ENCODE data around the gene ZC3H18.
"Not testable (repeated sequence)": the region's sequence is repeated elsewhere in the genome, so short reads cannot be mapped to it uniquely, and the experiment has no call there.

Gene ZC3H18

DNA sequence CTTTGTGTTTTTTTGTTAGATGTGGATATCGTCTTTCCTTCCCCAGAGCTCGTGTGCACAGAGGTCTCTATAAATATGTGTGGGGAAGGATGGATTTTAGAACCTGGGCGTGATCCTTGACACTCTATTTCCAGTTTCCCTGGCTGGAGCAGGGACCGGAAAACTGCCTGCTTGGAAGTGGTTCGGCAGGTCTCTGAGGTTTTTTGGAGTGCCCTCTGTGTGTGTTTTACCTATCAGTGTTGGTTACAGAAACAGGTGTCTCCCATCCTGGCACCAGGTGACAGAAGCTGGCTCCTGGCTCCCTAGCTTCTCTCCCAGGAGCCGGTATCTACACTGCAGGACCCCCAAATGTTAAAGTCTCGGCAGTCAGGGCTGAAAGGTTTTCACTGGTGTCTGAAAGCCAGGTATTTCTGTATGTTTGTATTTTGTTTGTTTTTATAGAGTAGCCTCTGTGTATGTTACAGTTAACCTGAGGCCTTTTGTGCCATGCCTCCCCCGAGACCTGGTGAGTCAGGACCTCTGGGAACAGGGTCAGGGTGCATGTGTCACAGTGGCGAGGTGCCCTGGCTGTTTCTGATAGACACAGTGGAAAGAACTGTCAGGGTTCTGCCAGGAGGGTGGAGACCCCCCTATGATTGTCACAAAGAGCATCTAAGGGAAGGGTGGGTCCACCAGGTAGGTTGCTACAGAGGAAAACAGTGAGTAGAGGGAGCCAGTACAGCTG is 31.3 kb downstream of the ZC3H18 start:
- no peak for DNase-seq (ENCODE audit: low read depth in 2 of 3, low spot score in 2 of 3)

DNA sequence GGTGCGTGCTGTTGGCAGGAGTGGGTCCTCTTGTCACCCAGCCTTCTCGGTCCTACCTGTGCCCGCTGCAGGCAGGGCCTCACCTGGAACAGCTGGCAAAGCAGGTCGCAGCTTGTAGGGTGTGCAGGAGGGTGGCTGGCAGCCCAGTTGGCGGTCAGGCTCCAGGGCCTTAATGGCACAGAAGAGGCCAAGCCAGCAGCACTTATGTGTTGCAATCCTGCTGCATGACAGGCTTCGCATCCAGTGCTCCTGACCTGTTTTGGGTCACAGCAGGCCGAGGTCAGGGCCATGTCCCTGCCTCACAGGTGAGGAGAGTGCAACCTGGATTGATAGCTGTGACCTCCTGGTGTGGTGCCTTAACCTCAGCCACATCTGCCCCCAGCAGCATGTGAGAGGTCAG is 31.9 kb downstream of the ZC3H18 start:
- DNase-seq (ENCODE audit: low read depth in 2 of 3, low spot score in 2 of 3), result no peak

DNA sequence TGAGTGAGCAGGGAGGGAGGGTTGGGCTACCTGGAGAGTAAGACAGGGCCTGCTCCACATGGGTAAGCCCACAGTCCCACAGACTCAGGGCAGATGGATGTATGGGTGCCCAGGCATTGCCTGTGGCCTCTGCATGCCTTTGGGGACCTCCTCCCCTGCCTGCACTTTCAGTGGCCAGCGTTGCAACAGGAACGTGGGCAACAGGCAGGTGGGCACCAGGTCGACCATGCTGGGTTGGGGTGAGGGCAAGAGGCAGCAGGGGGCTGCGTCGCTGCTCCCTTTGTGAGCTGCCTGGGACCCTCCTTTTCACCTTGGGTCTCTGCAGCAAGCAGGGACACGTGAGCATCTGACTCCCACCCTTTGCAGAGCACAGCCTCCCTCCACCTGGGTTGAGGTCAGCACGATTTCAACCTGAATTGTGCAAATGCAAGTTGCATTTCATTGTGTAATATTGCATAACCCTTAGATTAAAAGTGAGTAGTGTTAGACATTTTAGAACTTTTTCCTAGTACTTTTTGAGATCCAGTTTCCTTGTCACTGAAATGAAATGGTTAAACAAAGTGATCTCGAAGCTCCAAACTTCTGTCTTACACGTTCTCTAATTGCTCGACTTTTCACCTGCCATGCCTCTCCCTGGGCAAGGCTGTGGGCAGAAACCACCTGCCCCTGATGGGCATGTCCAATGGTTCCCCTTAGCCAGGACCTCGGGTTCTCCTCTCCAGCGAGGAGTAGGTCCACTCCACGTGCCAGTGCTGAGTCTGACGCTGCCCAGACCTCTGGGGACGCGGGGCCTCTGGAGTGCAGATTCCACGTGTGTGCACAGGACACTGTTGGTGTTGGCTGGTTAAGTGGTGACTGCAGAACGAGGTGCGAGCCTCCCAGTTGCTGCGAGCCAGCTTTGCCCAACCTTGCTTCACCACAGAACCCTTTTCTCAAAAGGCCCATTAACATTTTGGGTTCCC is 35.3 kb downstream of the ZC3H18 start:
- DNase-seq (ENCODE audit: low read depth in 2 of 3, low spot score in 2 of 3), result no peak

DNA sequence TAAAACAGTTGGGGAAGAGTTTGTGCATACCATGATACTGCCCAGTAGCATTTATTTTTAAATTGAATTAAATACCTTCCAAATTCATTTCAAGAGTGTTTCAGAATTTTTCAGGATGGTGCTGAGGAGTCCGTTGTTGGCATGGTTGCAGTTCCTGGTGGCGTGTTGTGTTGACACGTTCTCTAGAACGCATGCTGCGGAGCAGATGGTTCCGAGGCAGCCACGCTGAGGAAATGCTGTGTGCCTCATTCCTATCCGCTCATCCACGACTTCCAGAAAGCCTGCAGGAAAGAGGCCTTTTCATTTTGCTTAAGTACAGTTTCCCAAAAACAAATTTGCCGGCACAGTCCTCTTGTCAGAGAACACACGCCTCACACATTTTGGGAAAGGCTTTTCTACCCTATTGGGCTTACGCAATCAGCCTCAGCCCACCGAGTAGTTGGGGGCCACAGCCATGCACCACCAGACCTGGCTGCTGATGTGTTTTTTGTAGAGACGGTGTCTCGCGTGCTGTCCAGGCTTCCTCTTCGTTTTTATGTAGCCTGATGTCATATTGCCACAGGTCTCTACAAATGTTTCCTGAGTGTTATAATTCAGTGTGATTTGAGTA is 36.0 kb downstream of the ZC3H18 start:
- DNase-seq (ENCODE audit: low read depth in 2 of 3, low spot score in 2 of 3), result no peak

DNA sequence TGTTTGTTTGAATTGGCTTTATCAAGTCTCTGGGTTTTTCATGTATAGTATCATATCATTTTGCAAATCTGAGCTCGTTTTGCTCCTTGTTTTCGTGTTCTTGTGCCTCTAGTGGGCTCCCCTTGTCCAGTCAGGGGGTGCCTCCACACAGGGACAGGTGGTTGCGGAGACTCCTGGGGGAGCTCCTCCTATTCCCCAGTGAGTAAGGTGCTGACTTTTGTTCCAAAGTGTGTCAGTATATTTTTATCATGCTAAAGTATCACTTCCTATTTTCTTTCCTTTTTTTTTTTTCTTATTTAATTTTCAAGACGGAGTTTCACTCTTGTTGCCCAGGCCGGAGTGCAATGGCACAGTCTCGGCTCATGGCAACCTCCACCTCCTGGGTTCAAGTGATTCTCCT is 37.9 kb downstream of the ZC3H18 start:
- no peak for DNase-seq (ENCODE audit: low read depth in 2 of 3, low spot score in 2 of 3)

DNA sequence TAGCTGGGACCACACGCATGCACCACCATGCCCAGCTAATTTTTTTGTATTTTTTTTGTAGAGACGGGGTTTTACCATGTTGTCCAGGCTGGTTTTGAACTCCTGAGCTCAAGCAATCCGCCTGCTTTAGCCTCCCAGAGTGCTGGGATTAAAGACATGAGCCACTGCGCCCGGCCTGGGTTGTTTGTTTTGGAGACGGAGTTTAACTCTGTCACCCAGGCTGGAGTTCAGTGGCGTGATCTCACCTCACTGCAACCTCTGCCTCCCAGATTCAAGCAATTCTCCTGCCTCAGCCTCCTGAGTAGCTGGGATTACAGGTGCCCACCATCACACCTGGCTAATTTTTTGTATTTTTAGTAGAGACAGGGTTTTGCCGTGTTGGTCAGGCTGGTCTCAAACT is 39.2 kb downstream of the ZC3H18 start:
- not testable (repeated sequence) for DNase-seq (ENCODE audit: low read depth in 2 of 3, low spot score in 2 of 3)

DNA sequence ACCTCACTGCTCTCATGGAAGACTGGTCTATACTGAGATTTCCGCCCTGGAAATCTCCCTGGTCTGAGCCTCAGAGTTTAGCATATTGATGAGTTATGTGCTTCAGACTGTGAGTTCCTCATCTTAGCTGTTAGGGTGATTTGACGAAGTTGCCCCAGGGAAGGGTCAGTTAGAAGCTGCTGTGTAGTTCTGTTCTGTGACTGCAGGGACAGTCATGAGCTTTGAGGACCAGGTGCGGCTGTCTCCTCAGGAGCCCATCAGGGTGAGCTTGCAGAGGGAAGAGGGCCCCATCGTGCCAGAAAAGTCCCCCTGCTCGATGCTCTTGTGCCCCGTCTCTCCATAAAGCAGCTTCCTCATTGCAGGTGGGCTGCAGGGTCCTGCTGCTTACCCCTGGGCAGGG is 39.9 kb downstream of the ZC3H18 start:
- no peak for DNase-seq (ENCODE audit: low read depth in 2 of 3, low spot score in 2 of 3)

DNA sequence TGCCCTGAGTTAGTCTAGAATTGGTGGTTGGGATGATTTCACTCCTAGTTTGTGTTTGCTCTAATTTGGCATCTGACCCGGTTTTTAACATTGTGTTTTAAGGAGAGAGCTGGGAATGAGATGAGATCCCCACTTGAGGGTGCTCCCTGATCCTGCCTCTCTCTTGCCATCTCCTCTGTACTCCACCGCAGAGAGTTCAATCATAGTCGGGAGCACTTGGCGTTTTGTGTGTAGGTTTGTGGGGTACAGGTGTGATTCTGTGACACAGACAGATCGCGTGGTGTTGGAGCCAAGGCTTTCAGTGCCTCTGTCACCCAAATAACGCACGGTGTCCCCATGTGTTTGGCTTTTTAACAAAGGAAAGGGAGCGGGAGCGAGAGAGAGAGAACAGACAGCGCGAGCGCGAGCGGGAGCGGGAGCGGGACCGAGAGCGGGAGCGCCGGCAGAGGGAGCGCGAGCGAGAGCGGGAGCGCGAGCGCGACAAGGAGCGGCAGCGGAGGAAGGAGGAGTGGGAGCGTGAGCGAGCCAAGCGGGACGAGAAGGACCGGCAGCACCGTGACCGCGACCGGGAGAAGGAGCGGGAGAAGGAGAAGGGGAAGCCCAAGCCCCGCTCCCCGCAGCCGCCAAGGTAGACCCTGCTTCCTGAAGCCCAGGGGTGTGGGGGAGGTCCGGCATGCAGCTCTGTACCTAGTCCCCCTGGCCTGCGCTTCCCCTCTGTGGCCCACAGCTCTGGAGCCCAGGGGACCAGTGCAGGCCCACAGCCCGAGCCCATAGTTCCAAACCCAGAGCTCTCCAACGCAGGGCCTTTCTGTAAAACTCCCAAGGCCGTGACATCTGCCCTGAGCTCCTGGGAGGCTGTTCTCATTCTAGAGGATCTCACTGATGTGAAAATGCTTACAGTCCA is 41.0 kb downstream of the ZC3H18 start:
- no peak for DNase-seq (ENCODE audit: low read depth in 2 of 3, low spot score in 2 of 3)

DNA sequence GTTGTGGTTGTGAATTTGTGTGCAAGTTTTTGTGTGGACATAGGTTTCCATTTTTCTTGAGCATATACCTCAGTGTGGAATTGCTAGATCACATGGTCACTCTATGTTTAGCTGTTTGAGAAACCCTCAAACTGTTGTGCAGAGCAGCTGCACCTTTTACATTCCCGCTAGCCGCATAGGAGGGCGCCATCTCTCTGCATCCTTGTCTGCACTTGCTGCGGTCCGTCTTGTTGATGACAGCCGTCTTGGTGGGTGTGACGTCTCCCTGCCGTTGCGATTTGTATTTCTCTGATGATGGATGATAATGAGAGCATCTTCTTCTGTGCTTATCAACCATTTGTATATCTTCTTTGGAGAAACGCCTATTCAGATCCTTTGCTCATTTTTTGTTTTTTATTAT is 43.1 kb downstream of the ZC3H18 start:
- DNase-seq (ENCODE audit: low read depth in 2 of 3, low spot score in 2 of 3), result no peak

DNA sequence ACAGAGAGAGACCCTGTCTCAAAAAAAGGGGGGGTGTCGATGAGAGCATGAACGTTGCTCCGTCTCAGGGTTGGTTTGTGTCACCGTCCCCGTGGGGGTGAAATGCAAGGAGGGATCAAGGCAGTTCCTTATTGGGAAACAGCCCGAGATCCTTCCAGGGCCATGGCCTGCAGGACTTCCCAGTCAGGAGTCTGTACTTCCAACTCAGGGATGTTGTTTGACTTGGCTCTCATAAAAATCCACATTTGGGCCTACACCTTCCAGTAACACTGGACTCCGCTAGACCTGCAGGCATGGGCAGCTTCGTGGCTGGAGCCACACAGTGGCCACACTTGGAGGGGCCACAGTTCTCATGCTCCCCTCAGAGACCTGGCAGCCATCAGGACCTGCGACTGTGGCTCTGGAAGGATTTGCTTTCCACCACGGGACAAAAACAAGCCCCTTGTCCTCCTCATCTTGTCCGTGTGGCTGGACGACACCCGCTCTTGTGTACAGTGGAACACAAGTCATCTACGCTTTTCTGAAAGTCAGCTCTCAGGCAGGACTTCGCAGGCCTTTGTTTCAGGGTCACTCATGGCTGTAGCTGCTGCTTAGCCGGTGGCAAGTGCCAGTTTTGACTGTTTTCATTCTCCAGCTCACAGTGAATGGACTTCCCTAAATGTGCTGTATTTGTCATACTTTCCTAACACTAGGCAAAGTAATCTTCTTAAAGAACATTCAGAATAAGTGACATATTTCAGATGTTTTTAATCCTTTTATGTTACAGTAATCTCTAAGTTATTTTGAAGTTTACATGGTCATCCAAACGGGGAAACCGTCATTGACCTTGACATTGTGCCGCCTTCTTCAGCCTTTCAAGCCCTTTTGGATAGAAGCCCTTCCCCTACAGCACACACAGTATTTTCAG is 44.0 kb downstream of the ZC3H18 start:
- no peak for DNase-seq (ENCODE audit: low read depth in 2 of 3, low spot score in 2 of 3)

DNA sequence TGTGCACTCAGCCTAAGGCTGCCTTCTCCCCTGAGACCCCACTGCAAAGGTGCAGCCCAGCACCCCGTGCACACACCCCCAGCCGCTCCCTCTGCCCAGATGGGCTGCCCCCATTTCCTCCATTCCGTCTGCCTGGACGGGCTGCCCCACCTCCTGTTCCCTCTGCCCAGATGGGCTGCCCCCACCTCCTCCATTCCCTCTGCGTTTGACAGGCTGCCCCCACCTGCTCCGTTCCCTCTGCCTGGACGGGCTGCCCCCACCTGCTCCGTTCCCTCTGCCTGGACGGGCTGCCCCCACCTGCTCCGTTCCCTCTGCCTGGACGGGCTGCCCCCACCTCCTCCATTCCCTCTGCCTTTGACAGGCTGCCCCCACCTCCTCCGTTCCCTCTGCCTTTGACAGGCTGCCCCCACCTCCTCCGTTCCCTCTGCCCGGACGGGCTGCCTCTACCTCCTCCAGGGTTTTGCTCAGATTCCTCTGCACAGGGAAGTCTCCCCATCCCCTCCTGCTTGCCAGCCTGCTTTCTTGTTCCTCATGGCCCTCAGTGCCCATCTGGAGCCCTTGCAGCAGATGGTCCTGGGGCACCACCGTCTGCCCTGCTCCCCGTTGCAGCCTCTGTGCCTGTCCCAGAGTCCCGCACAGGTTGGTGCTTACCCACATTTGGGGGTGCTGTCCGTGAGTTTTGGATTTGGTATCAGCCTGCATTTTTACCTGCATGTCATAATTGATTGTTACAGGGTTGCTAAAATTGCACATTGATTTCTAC is 44.8 kb downstream of the ZC3H18 start:
- DNase-seq (ENCODE audit: low read depth in 2 of 3, low spot score in 2 of 3), result no peak

DNA sequence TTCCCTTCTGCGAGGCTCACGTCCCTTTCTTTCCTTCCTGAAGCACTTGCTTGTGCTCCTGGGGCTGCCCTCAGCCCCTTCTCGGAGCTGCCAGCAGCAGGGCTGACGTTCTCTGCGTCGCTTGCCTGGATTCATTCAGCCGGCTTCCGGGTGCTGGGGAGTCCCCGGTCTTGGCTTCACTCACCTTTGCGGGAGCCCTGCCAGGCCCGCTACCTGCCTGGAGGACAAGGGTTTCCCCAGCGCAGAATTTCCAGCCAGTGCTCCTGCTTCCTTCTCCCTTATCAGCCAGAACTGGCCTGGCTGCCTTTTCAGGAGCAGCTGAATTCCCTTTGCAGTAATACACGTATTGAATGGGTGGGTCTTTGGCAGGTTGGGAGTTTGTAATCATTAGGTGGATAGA is 46.1 kb downstream of the ZC3H18 start:
- DNase-seq (ENCODE audit: low read depth in 2 of 3, low spot score in 2 of 3), result no peak

DNA sequence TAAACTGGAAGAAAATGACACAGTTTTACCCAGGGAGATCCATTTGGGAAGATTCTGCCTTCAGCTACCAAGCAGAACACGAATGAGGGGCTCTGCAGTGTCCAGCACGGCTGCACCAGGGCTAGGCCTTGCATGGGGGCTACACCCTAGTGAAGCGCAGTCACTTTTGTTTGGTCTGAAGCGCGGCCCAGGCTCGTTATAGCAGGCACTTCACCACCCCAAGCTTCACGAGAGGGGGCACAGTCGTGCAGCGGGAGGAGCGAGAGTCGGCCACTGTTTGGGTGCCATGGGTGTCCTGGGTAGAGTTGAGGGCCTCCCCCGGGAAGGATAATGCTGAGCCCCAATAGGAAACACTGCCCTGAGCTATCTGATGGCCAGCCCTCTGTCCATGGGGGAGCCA is 46.5 kb downstream of the ZC3H18 start:
- no peak for DNase-seq (ENCODE audit: low read depth in 2 of 3, low spot score in 2 of 3)

DNA sequence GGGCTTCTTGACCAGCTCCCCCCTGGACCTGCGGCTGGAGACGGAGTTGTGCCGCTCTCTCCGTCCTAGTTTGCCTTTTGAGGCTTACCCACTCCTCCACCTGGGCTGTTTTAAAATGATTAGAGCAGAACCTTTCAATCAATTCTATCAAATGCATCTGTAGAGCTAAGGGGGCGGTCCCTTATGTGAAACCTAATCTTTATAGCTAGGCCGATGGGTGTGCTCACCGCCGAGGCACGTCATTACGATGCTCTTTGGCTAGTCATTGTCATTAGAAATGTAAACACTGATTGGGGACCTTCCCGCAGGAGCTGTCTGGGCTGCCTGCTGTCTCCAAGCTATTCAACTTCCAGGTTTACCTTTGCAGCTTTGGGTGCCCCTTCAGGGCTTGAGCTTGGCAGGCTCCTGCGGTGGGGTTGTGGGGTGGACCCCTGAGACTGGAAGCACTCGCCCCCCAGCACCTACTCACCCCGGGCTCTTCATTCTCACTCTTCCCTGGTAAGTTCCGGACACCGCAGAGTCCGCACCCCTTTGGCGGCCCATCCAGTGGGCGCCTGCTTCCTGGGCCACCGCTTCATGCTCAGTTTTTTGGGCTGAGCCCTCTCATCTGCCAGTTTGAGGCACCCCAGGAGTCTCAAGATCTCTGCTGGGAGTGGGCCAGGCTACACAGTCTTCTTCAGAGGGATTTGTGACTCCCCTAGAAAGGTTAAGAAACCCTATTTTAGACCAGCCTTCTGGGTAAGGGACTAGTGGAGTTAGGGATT is 47.2 kb downstream of the ZC3H18 start:
- no peak for DNase-seq (ENCODE audit: low read depth in 2 of 3, low spot score in 2 of 3)

DNA sequence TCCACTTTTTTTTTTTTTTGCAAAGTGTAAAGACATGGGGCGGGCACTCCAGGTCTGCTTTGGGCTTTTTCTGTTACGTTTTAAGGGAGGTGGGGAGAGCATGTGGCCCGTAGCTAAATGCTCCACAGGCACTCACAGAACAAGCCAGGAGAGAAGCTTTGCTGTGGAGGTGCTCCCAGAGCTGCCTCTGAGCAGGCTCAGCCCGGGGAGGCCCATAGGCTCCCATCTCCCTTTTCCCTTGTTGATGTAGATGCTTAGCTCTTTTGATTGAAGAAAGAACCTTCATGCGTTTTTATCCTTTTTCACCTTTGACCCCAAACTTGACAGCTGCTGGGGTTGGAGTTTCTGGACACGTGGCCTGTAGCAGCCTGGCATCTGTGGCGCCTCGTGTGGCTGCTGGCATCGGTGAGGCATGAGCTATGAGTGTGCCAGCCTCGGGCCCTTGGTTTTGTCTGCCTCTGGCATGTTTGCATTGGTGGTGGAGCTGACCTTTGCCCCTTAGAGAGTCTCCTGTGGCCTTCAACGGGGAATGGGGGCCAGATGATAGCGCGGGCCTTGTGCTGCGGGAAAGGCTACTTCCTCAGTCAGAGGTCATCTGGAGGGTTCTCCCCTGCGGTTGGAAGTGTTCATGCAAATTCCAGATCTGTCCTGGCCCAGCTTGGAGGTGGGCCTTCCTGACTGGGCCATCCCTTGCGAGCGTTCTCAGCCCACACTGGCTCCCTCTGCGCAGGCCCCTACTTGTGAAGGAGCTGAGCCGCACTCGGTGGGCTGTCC is 48.2 kb downstream of the ZC3H18 start:
- no peak for DNase-seq (ENCODE audit: low read depth in 2 of 3, low spot score in 2 of 3)

DNA sequence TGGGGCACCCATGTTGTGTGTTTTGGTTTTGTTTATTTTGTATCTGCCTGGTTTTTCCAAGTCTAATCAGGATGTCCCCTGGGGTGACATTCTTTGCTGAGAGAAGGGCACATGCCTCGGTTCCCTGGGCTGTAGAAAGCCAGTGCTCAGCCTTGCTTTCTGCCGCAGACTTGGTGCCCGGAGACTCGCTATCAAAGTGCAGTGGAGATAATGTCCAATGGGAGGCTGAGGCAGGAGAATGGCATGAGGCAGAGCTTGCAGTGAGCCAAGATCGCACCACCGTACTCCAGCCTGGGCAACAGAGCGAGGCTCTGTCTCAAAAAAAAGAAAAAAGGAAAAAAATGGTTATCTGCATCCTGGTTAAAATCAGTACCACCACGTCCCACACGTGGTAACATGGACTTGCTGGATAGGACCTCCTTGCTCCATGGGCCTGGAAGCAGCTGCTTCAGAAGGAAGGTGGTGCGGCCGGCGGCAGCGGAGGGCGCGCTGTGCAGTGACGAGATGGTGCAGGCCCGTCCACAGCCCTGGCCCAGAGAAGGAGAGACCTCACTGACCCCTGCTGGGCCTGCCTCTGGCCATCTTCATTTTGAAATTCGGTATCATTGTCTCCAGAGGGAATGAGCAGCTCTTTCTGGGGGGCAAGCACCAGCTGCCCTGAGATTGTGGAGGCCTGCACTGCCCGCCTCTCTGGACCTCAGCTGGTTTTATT is 48.9 kb downstream of the ZC3H18 start:
- no peak for DNase-seq (ENCODE audit: low read depth in 2 of 3, low spot score in 2 of 3)
